NB4 (cell line): ENCODE results near the gene TCF25.

Source experiments
- DNase-seq: peaks from one replicate; pipeline ENCODE4 v3.0.0; 2010; ENCODE audit warnings: low read depth
- H3K4me3 ChIP-seq: one replicate; pipeline ENCODE4 v1.5.1; 2011; ENCODE audit warnings: mild to moderate bottlenecking, low read depth, low read length, moderate library complexity
- CTCF ChIP-seq: IDR thresholded peaks from one replicate; pipeline ENCODE4 v1.5.1; 2012; ENCODE audit warnings: low read depth, low read length
- MAX ChIP-seq: IDR thresholded peaks from 2 replicates; pipeline ENCODE4 v1.6.1; 2011; ENCODE audit warnings: low read depth, low read length
- MYC ChIP-seq: IDR thresholded peaks from 2 replicates; pipeline ENCODE4 v1.6.1; 2011; ENCODE audit warnings: low read depth, low read length
- POLR2A ChIP-seq: IDR thresholded peaks from 2 replicates; pipeline ENCODE4 v1.6.1; 2011; ENCODE audit warnings: mild to moderate bottlenecking; ENCODE audit not compliant: insufficient read length; ENCODE audit errors: extremely low read depth

TCF25 gene

DNA sequence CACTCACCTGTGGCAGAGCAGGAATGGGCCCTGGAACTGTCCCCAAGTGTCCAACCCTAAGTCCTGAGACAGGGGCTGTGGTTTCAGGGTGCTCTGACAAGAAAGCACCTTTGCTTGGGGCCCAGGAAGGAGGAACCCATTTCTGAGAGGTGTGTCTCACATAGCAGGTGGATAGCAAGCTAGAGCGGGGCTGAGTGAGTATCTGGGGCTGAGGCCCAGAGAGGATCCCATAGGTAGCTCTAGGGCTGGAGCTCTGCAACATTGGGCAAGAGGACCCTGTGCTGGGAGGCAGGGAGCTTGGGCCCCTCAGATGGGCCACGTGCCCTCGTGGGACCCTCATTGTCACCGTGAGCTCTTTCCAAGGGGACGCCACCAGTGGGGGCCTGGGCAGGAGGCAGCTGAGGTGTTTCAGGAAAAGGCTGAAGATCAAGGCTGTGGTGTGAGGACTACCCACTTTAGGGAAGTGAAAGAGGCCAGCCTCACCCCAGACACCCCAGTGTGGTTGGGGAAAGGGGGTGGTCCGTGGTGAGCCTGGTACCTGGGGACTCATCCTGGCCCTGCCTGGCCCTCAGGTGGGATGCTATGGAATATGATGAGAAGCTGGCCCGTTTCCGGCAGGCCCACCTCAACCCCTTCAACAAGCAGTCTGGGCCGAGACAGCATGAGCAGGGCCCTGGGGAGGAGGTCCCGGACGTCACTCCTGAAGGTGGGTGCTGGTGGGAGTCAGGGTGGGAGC, 80.4 kb downstream of the TCF25 start:
- DNase-seq = peak; percentile 45
- TF ChIP-seq MYC (no peak), MAX (no peak)
- no peak overlapping the region for H3K4me3 ChIP-seq

DNA sequence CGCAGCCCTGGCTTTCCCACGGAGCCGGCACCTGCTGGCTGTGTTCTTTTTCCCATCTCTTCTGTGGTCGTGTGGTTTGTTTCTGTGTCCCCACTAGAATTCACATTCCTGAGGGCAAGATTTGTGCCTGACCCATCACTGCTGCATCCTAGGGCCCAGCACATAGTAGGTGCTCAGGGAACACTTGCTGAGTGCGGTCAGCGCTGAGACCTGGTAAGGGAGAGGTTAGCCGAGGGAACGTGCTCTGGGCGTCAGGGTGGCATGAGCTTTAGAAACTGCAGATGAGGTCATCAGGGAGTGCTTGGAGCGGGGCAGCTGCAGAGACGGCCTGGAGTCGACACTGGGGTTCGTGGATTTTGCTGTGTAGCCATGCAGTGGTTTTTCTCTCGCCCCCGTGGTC, 81.1 kb downstream of the TCF25 start:
- TF ChIP-seq CTCF = no peak
- TF ChIP-seq MYC = no peak
- TF ChIP-seq MAX = no peak
- no peak for TF ChIP-seq POLR2A
- no peak overlapping the region for H3K4me3 ChIP-seq
- no peak for DNase-seq

- TF ChIP-seq POLR2A = no peak
- TF ChIP-seq MYC = no peak
- TF ChIP-seq MAX = no peak
- no peak for TF ChIP-seq CTCF
- no peak overlapping the region for H3K4me3 ChIP-seq
- no peak for DNase-seq
These were observed 81.8 kb downstream of the TCF25 start for GRCh38 chr16:89955001-89955685.

DNA sequence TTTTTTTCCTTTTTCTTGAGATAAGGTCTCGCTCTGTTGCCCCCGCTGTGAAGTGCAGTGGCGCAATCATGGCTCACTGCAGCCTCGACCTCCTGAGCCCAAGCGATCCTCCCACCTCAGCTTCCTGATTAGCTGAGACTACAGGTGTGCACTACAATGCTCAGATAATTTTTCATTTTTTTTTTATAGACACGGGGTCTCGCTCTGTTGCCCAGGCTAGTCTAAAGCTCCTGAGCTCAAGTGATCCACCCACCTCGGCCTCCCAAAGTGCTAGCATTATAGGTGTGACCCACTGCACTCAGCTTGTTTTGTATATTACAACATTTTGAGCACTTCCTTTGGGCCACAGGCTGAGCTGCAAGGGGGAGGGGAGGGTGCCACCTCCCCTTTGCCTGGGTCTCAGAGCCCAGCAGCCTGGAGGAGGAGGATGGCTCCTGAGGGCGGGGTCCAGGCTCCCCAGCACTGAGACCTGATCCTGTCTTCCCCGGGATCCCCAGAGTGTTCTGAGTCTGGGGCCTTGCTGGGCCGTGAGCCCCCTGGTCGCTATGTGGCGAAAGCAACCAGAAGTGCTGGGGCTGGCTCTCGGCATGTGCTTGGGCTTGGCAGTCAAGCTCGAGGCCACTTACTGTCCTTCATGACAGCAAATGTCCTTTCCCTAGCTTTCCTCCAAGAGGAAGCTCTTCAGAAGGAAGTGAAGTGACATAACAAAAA, 83.3 kb downstream of the TCF25 start:
- TF ChIP-seq POLR2A (no peak), CTCF (no peak), MYC (peak; percentile 60), MAX (peak; percentile 84)
- peak; percentile 86 for DNase-seq
- no peak overlapping the region for H3K4me3 ChIP-seq

DNA sequence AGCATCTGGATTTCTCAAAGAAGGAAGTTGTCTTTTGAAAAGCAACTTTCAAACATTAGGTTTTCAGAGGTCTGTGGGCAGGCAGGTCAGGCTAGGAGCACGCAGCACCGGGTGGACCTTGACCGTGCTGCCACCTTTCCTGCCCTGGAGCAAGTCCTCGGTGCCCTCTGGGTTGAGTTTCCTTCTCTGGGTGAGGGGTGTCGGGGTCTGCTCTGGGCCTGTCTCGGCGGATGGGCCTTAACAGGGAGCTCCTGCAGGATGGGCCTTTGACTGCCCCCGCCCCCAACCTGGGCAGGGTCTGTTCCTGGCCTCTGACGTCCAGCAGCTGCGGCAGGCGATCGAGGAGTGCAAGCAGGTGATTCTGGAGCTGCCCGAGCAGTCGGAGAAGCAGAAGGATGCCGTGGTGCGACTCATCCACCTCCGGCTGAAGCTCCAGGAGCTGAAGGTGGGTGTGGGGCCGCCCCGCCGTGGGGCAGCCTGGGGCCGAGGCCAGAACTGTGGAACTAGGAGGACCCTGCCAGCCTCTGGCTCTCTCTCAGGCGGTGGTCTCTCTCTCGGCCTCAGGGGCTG, 83.9 kb downstream of the TCF25 start:
- DNase-seq = no peak
- no peak for TF ChIP-seq POLR2A
- no peak for TF ChIP-seq MAX
- TF ChIP-seq CTCF = no peak
- no peak for TF ChIP-seq MYC
- H3K4me3 ChIP-seq = no peak overlapping the region

- TF ChIP-seq CTCF (no peak), POLR2A (peak; percentile 57), MAX (peak; percentile 91), MYC (peak; percentile 58)
- DNase-seq = peak; percentile 80
- no peak overlapping the region for H3K4me3 ChIP-seq
These were observed 84.7 kb downstream of the TCF25 start for GRCh38 chr16:89958068-89958467.
